PFSK-1 (cell line): Measurements from ENCODE around the gene NMRAL1.

Experiments used
- POLR2AphosphoS5 ChIP-seq: IDR thresholded peaks from 2 replicates; pipeline ENCODE4 v1.6.1; 2012; ENCODE audit warnings: low read depth, mild to moderate bottlenecking, control low read depth, low read length, moderate library complexity
- TAF1 ChIP-seq: IDR thresholded peaks from 2 replicates; pipeline ENCODE4 v1.6.1; 2012; ENCODE audit warnings: low read length, control low read depth, borderline replicate concordance; ENCODE audit not compliant: insufficient read depth

DNA sequence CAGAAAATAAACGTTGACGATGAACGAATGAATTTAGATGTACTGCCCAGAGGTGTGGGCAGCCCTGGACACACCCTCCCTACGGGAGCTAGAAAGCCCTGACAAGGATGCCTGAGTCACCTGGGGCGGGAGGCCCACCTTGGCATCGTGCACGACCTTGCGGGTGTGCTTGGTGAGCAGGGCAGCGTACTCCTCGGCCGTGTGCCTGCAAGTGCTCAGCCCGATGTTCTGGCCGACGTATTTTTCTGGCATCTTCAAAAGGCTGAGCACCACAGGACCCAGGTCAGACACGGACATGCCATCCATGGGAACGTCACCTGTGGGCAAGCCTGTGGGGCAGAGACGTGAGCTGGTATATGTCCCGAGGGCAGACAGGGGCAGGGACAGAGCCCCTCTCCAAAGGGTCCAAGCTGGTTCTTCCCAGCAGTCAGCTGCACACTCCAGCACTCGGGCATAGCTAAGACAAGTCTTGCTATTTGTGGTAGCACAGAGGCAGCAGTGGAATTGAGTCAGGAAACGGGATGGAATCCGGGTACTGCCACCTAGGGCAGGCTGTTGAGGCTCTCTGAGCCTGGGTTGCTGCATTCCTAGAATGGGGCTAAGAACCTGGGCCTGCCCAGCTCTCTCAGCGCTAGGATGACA lies 10.8 kb downstream of the NMRAL1 start:
- TF ChIP-seq TAF1 (no peak), POLR2AphosphoS5 (no peak)
